ENCODE data around the gene CCDC60.

Gene CCDC60, protein sequence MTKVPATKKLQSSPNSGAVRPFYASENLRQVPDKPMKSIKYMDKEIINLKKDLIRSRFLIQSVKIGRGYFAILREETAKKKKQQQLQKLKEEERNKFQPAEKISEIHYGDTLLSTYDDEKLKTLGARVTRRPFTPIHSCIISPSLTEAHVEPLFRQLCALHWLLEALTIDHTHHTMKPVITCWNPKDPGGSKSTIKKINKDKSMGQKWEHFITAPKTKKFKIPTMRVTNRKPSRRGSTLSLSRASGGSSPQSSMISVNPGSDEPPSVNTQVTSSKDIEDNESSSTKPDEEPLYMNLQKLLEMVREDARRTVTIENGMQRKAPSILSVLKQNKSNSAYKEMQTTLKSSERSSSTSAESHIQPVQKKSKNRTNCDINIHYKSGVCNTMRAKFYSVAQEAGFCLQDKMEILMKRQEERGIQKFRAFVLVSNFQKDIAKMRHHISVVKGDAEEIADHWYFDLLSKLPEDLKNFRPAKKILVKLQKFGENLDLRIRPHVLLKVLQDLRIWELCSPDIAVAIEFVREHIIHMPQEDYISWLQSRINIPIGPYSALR

DNA sequence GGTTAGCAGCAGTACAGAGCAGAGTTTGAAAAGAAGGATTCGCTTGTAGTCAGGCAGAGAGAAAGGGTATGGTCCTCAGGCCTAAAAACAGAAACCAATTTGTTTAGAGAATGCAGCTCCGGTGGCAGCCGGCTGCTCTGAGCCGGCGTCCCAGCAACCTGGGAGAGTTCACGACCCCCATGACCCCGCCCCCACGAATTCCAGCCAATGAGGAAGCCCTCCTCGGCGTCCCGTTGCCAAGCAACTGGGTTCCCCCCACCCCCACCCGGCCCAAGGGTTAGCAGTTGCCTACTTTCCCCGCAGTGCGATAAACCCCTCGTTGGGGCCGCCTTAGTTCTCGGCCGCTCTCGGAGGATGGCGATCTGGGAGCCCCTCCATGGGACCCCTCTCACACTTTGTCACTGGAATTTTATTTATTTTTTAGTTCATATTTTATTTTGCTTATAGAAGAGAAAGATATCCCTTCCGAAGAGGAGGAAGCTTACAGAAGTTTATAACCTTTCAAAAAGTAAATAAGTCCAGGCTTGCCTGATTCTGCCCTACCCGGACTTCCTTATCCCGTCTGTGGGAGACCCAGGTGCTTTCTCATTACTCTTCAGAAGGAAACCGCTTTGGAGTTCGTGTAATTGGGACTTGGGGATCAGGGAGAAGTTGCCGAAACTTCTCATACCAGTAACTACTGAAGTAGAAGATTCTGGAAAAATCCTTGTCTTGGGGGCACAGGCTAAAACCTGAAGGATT lies at the start of gene CCDC60:
TSS of gene CCDC60 (plus strand) at position 300 of the 741 bp plus-strand sequence. CDS start 448 bp downstream, outside the sequence.
- no peaks in the 10 kb centered on the region for H3K9me3 ChIP-seq (ENCODE audit: low read length)
- no peak within 1 kb of the TSS for H3K9ac ChIP-seq (ENCODE audit: low read length)
- no peaks in the 10 kb centered on the region for H3K36me3 ChIP-seq (ENCODE audit: insufficient read depth, low read length)
- no peak within 1 kb of the TSS for H3K27ac ChIP-seq (ENCODE audit: low read depth, low read length)
- H3K4me3 ChIP-seq (ENCODE audit: low read depth in 1 of 2, low read length in 2 of 2), result no peak within 1 kb of the TSS
- H3K27me3 ChIP-seq (ENCODE audit: control insufficient read depth in 1 of 2, insufficient read depth in 2 of 2, low read length in 2 of 2), result no peaks in the 10 kb centered on the region
- H3K4me1 ChIP-seq (ENCODE audit: insufficient read depth, low read length), result no peaks in the 10 kb centered on the region

DNA sequence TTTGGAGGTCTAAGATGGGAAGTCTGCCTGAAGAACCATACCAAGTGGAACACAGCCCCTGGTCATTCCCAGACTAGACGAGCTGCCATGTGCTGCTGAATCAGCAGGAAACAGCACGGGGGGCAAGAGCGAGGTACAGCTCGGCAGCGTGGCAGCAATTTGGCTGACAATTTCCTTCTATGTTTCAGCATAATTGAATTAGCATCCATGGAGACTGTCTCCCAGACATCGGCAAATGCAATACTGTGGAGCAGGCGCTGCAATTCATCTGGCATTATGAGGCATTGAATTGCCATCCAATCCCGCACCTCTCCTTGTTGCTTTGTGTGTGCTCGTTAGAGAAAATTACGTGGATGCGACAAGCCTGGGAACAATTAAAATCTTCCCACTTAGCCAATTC lies 46.0 kb upstream of the CCDC60 start:
- Histone ChIP-seq H3K36me3 (ENCODE audit: insufficient read depth, low read length) (no peaks in the 10 kb centered on the region), H3K27me3 (ENCODE audit: control insufficient read depth in 1 of 2, insufficient read depth in 2 of 2, low read length in 2 of 2) (no peaks in the 10 kb centered on the region), H3K9ac (ENCODE audit: low read length) (no peak overlapping the region), H3K27ac (ENCODE audit: low read depth, low read length) (no peak overlapping the region), H3K4me1 (ENCODE audit: insufficient read depth, low read length) (no peaks in the 10 kb centered on the region), H3K9me3 (ENCODE audit: low read length) (no peaks in the 10 kb centered on the region), H3K4me3 (ENCODE audit: low read depth in 1 of 2, low read length in 2 of 2) (no peak overlapping the region)

DNA sequence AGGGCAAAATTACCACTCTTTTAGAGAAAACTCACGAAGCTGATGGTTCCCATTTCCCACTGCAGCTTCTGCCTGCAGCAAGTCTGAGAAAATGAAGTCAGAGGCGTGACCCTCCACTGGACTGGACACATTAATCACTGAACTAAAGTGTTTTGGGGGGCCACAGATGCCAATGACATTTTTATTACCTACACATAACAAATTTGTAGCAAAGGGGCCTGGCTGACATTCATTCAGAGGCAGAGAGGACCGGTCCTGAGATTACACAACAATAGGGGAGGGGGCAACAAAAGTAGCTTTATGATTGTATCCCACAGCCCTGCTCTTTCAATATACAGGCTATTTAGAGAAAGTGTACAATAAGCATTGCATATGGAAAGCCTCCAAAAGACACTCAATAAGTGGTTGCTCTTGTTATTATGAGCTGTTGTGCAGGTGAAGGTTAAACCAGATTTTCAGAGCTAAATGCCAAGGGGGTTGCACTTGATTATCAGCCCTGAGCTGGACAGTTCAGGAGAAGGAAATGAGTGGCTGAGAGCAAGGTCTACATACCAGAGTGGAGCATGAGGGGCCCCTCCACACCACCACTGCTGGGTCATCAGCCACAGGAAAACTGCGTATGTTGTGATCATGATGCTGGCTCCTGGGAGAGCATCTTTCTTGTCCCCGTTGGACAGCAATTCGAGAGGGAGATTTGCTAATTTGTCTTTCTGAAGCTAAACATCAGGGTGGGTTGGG lies 41.5 kb upstream of the CCDC60 start:
- Histone ChIP-seq H3K9ac (ENCODE audit: low read length) (no peak overlapping the region), H3K4me1 (ENCODE audit: insufficient read depth, low read length) (peaks cover 13% of the 10 kb centered on the region), H3K27ac (ENCODE audit: low read depth, low read length) (no peak overlapping the region), H3K9me3 (ENCODE audit: low read length) (no peaks in the 10 kb centered on the region), H3K4me3 (ENCODE audit: low read depth in 1 of 2, low read length in 2 of 2) (no peak overlapping the region), H3K36me3 (ENCODE audit: insufficient read depth, low read length) (no peaks in the 10 kb centered on the region), H3K27me3 (ENCODE audit: control insufficient read depth in 1 of 2, insufficient read depth in 2 of 2, low read length in 2 of 2) (no peaks in the 10 kb centered on the region)

DNA sequence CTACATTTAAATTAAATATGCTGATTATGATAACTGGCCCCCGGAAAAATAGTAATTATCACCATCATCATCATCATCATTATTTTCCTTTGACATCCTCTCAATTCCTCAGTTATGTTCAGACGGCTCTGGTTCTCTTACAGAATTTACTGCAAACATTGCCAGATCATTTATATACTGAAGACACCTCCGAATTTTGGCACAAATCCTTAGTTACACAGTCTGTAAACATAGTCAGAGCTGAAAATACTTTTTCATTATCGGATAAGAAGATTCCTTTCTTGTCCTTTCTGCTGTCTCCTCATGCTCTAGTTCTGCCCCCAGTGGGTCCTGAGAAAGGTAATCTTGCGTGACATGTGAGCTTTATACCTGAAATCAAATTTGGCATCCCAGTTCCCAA lies 40.3 kb upstream of the CCDC60 start:
- Histone ChIP-seq H3K36me3 (ENCODE audit: insufficient read depth, low read length) (no peaks in the 10 kb centered on the region), H3K9ac (ENCODE audit: low read length) (no peak overlapping the region)

DNA sequence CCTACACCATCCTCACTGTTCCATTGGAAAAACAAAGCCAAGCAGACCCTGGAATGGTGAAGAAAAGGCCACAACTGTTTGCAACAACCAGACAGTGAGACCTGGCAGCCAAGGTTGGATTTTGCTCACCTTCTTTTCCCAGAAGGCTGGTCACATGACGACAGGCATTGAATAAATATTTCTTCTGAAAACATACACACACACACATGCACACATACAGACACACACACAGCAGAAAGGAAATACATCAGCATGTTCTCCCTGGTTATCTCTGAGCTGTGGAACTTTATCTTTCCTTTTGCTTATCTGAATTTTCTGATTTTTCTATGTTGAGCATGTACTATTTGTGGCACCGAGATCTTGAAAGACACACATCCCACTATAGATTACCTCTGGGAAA lies 38.0 kb upstream of the CCDC60 start:
- H3K4me3 ChIP-seq (ENCODE audit: low read depth in 1 of 2, low read length in 2 of 2), result no peak overlapping the region
- H3K9me3 ChIP-seq (ENCODE audit: low read length), result no peaks in the 10 kb centered on the region
- H3K27me3 ChIP-seq (ENCODE audit: control insufficient read depth in 1 of 2, insufficient read depth in 2 of 2, low read length in 2 of 2), result no peaks in the 10 kb centered on the region
- H3K36me3 ChIP-seq (ENCODE audit: insufficient read depth, low read length), result no peaks in the 10 kb centered on the region
- no peak overlapping the region for H3K27ac ChIP-seq (ENCODE audit: low read depth, low read length)
- H3K4me1 ChIP-seq (ENCODE audit: insufficient read depth, low read length), result peaks cover 13% of the 10 kb centered on the region
- H3K9ac ChIP-seq (ENCODE audit: low read length), result no peak overlapping the region

More for the DNA sequence above, 40.3 kb upstream of the CCDC60 start:
- H3K4me3 ChIP-seq (ENCODE audit: low read depth in 1 of 2, low read length in 2 of 2), result no peak overlapping the region
- H3K27ac ChIP-seq (ENCODE audit: low read depth, low read length), result no peak overlapping the region
- H3K27me3 ChIP-seq (ENCODE audit: control insufficient read depth in 1 of 2, insufficient read depth in 2 of 2, low read length in 2 of 2), result no peaks in the 10 kb centered on the region
- H3K4me1 ChIP-seq (ENCODE audit: insufficient read depth, low read length), result peaks cover 13% of the 10 kb centered on the region
- no peaks in the 10 kb centered on the region for H3K9me3 ChIP-seq (ENCODE audit: low read length)

DNA sequence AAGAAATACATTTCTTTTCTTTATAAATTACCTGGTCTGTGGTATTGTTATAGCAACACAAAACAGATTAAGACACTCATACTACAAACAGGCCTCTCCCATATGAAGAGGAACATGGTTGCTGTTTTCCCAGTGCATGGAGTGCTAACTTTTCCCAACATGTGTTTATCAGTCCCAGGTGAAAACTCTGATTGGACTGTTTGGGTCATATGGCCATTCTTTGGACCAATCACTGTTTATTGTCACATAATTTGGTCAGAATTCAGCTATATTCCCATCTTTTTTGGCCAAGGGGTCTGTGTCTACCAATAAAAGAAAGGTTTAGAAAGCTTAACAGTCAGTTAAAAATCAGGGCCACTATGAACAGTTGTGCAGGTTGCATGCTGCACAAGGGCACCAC lies 35.4 kb upstream of the CCDC60 start:
- Histone ChIP-seq H3K9me3 (ENCODE audit: low read length) (no peaks in the 10 kb centered on the region), H3K27ac (ENCODE audit: low read depth, low read length) (no peak overlapping the region), H3K4me3 (ENCODE audit: low read depth in 1 of 2, low read length in 2 of 2) (no peak overlapping the region), H3K27me3 (ENCODE audit: control insufficient read depth in 1 of 2, insufficient read depth in 2 of 2, low read length in 2 of 2) (no peaks in the 10 kb centered on the region), H3K9ac (ENCODE audit: low read length) (no peak overlapping the region), H3K36me3 (ENCODE audit: insufficient read depth, low read length) (no peaks in the 10 kb centered on the region), H3K4me1 (ENCODE audit: insufficient read depth, low read length) (peaks cover 9% of the 10 kb centered on the region)

DNA sequence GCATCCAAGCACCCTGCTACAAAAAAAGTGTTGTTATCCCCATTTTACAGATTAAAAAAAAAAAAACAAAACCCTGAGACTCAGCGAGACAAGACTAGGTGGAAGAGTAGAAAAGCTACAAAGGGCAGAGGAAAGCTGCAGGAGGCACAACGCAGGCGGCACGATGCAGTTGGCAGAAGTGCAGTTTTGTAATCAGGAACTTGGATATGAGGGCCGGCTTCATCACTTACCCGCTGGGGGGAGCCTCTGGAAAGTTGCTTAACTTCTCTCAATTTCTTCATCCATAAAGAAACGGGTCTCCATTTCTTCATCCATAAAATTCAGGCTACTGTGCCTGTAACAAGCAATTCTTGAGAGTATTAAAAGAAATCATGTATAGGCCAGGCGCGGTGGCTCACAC lies 33.1 kb upstream of the CCDC60 start:
- H3K27me3 ChIP-seq (ENCODE audit: control insufficient read depth in 1 of 2, insufficient read depth in 2 of 2, low read length in 2 of 2), result no peaks in the 10 kb centered on the region
- no peak overlapping the region for H3K4me3 ChIP-seq (ENCODE audit: low read depth in 1 of 2, low read length in 2 of 2)
- H3K27ac ChIP-seq (ENCODE audit: low read depth, low read length), result no peak overlapping the region
- H3K9ac ChIP-seq (ENCODE audit: low read length), result no peak overlapping the region
- H3K4me1 ChIP-seq (ENCODE audit: insufficient read depth, low read length), result no peaks in the 10 kb centered on the region
- H3K9me3 ChIP-seq (ENCODE audit: low read length), result no peaks in the 10 kb centered on the region
- H3K36me3 ChIP-seq (ENCODE audit: insufficient read depth, low read length), result no peaks in the 10 kb centered on the region

DNA sequence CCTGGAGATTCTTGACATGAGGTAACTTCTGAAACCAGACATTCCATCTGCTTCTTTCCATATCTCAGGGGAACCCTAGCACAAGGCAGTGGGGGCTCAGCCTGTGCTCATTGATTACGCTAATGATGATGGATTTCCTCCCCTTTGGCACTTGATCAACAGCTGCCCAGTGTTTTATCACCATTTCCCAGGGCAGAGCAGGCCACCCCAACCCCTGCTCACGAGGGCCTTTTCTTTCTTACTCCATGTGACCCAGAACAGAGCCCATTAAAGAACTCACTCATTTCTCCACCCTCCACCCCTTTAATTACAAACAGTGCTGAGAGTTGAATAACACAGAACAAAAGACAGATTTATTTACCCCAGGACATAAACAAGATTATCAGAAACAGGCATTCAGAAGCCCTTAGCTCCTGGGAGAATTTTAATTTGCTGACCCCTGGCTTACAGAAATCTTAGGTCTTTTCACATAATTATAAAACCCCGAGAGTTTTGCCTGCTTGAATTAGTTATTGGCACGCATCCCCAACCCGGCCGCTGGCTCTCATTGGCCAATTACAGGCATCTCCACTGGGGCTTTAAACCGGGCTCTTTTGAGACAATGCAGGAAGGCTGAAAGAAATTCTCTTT lies 32.0 kb upstream of the CCDC60 start:
- H3K27me3 ChIP-seq (ENCODE audit: control insufficient read depth in 1 of 2, insufficient read depth in 2 of 2, low read length in 2 of 2), result no peaks in the 10 kb centered on the region
- no peaks in the 10 kb centered on the region for H3K9me3 ChIP-seq (ENCODE audit: low read length)
- no peaks in the 10 kb centered on the region for H3K36me3 ChIP-seq (ENCODE audit: insufficient read depth, low read length)
- no peak overlapping the region for H3K9ac ChIP-seq (ENCODE audit: low read length)
- H3K4me3 ChIP-seq (ENCODE audit: low read depth in 1 of 2, low read length in 2 of 2), result no peak overlapping the region
- H3K27ac ChIP-seq (ENCODE audit: low read depth, low read length), result no peak overlapping the region
- no peaks in the 10 kb centered on the region for H3K4me1 ChIP-seq (ENCODE audit: insufficient read depth, low read length)

DNA sequence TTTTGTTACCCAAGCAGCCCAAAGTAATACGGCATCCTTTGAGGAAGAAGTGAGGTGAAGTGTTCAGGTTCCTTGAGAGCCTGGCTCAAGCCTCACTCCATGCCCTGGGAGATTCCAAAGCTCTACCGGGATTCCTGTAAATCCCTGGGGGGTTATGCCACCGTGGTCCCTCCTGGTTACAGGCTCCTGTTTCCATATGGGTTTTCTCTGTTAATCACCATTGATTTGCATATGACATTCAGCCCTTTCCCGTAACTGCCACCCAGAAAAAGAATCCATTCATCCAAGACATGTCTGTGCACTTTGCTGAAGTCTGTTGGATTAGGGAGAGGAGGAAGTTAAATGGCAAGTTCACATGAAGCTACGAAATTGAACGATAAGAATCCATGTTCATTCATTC lies 27.9 kb upstream of the CCDC60 start:
- H3K27ac ChIP-seq (ENCODE audit: low read depth, low read length), result no peak overlapping the region
- no peaks in the 10 kb centered on the region for H3K36me3 ChIP-seq (ENCODE audit: insufficient read depth, low read length)
- no peaks in the 10 kb centered on the region for H3K9me3 ChIP-seq (ENCODE audit: low read length)
- no peak overlapping the region for H3K9ac ChIP-seq (ENCODE audit: low read length)
- H3K4me1 ChIP-seq (ENCODE audit: insufficient read depth, low read length), result no peaks in the 10 kb centered on the region
- no peaks in the 10 kb centered on the region for H3K27me3 ChIP-seq (ENCODE audit: control insufficient read depth in 1 of 2, insufficient read depth in 2 of 2, low read length in 2 of 2)
- H3K4me3 ChIP-seq (ENCODE audit: low read depth in 1 of 2, low read length in 2 of 2), result no peak overlapping the region

DNA sequence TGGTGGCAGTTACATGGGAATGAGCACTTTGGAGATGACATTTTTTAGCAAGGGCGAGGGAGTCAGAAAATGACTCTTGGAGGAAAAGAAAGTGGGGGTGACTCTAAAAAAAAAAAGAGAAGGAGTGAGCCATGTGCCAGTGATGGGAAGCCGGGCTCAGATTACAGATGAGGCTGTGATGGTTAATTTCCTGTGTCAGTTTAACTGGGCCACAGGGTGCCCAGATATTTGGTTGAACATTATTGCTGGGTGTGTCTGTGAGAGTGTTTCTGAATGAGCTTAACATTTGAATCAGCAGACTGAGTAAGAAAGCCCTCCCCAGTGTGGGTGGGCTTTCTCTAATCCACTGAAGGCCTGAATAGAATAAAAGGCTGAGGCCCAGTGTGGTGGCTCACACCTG lies 26.8 kb upstream of the CCDC60 start:
- Histone ChIP-seq H3K9ac (ENCODE audit: low read length) (no peak overlapping the region), H3K36me3 (ENCODE audit: insufficient read depth, low read length) (no peaks in the 10 kb centered on the region), H3K4me1 (ENCODE audit: insufficient read depth, low read length) (no peaks in the 10 kb centered on the region), H3K4me3 (ENCODE audit: low read depth in 1 of 2, low read length in 2 of 2) (no peak overlapping the region), H3K27ac (ENCODE audit: low read depth, low read length) (no peak overlapping the region), H3K27me3 (ENCODE audit: control insufficient read depth in 1 of 2, insufficient read depth in 2 of 2, low read length in 2 of 2) (no peaks in the 10 kb centered on the region), H3K9me3 (ENCODE audit: low read length) (no peaks in the 10 kb centered on the region)
